ENCODE results near the gene MRPL38.
A peak's percentile ranks its signal among the peaks of the same experiment; 100 is the strongest.
"Not testable (repeated sequence)": the region's sequence is repeated elsewhere in the genome, so short reads cannot be mapped to it uniquely, and the experiment has no call there.

MRPL38 gene

DNA sequence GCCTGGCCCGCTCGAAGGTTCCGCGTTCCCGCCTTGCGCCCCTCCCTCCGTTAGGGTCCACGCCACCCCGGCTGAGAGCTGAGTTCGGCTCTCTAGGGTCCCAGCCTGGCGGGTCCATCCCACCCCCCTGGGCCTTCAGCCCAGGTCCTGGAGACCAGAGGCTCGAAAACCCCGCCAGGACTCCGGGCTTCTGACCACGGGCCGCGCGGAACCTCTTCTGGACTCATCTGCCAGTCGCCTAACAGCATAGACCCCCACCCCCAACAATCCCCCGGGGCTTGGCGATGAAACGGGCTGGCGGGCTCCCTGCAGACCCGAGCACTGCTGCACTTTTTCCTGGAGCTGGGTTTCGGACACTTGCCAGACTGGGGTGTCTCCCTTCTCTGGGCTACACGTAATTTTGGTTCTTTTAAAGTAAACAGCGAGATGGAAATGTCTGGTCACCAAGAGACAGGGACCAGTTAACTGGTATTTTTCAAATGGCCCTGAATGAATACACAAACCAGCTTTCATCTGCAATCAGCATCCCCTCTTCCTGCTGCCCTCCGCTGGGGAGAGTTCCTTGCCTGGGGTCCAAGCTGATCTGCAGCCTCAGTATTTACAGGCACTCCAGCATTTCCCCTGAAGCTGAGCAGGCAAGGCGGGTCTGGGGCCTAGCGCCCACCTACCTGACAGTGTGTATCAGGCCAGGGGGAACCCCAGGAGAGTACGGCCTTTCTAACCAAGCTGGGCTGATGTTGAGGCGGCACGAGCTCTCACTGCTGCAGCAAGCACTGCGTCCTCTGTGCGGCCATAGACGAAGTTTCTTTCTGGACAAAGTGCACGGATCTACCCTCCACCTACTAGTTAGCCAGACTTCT is 7.3 kb downstream of the MRPL38 start:
- DNase-seq (ENCODE audit: low spot score) (no peak), FAIRE-seq (no peak)

DNA sequence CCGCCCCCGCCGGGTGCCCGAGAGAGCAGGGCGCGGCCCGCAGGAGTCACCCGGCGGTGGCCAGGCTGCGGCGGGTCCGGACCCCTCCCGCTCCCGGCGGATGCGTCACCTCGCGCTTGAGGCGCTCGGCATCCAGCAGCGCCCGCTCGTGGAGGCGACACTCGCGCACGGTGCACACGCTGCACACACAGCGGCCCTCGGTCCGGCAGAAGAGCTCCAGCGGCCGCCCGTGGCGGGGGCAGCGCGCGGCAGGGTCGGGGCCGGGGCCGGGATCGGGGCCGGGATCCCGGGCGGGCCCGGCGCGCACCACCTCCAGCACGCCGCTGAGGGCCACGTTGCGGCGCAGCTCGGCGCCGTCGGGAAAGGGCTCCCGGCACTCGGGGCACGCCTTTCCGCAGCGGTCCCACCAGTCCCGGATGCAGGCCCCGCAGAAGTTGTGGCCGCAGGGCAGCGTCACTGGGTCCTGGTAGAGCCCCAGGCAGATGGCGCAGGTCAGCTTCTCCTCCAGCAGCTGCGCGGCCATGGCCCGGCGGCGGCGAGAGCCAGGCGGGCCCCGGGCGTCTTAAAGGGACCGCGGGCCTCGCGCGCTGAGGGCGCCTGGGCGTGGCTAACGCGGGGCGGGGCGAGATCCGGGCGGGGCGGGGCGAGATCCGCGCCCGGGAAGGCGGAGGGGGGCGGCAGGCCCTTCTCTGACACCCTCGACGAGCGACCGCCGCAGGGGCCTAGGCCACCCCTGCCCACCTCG is 8.1 kb downstream of the MRPL38 start, which contains the start of gene TRIM65:
Gene TRIM65, minus strand, starts transcription at position 537 of the 745 bp plus-strand sequence. Its CDS starts 14 bp downstream, at position 523.
- FAIRE-seq = no peak
- peak; percentile 66 for DNase-seq (ENCODE audit: low spot score)

DNA sequence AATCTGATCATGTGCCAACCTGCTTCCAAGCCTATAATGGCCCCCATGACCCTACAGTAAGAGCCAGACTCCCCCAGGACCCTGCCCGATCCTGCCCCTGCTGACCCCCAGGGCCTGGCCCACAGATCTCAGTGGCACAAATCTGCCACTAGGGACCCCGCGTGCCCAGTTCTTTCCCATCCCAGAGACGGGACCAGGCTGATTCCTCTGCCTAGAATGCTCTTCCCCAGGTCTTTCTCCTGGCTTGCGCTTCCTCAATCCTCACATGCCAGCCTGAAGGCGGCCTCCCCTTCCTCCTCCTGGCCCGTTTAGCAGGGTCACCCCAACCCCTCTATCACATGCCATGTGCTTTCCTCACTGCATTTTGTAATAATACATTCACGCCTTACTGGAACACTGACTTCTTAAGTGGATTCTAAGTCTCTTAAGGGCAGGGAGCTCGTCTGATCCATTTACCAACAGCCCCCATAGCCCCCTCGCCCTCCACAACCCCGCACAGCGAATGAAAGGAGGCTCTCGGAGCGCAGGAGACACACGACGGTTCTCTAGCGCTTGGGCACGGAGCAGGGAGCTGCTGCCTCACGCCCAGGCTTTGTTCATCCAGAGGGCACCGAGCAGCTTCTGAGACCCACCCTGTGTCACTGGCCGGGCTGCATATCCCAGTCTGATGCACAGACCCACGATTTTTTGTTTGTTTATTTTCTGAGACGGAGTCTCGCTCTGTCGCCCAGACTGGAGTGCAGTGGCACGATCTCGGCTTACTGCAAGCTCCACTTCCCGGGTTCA is 9.1 kb downstream of the MRPL38 start:
- DNase-seq (ENCODE audit: low spot score) (no peak), FAIRE-seq (no peak)

DNA sequence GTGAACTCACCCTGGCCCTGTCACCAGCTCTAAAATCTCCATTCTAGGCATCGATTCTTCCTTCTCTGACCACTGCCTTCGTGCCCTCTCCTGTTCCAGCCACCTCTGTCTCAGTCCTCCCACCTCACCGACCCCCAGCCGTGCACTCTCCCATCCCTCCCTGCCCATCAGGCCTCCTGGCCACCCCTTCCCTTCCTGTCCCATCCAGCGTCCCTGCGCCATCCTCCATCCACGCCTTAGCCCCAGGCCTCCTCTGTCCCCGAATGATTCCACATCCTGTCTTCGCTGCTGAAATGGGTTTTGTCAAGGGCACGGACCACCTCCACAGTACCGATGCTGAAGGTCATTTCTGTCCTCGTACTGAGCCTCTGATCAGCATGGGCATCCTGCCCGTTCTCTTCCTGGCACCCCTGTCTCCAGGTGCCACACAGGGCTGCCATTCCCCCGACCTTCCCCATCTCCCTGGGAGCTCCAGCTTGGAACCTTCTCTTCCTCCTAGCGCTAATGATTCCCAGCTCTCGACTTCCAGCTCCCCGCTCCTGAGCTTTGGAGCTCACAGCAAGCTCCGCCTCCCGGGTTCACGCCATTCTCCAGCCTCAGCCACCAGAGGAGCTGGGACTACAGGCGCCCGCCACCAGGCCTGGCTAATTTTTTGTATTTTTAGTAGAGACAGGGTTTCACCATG is 10.5 kb downstream of the MRPL38 start:
- DNase-seq (ENCODE audit: low spot score) (no peak), FAIRE-seq (no peak)

DNA sequence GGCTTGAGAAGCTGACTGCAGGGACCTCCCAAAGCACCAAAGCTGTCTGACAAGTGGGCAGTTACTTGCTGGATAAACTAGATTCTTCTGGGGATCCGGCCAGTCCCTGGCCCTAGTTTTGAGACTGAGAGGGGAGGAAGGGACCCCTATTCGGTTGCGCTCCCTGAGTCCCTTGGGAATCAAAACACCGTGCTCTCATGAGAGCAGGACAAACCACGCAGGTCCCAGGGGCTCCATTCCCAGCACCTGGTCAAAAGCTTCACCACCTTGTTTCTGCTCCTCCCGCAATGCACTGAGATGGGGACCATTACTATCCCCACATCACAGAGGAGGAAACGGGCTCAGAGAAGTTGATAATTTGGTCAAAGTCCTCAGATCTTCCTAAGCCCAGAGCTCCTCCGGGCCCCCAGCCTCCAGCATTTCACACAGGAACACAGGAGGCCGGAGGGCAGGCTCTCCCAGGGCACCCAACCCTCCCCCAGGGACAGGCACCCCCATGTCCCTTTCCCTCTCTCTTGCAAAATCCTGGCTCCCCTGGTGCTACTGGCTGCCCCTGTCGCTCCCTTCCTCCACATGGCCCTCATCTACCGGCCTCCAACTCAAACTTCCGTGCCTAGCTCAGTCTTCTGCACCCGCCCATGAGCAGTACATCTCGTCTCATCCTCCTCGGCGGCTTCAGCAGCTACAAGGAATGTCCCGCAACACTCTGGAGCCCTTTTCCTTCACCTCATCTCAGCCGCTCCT is 11.2 kb downstream of the MRPL38 start:
- no peak for DNase-seq (ENCODE audit: low spot score)
- no peak for FAIRE-seq

DNA sequence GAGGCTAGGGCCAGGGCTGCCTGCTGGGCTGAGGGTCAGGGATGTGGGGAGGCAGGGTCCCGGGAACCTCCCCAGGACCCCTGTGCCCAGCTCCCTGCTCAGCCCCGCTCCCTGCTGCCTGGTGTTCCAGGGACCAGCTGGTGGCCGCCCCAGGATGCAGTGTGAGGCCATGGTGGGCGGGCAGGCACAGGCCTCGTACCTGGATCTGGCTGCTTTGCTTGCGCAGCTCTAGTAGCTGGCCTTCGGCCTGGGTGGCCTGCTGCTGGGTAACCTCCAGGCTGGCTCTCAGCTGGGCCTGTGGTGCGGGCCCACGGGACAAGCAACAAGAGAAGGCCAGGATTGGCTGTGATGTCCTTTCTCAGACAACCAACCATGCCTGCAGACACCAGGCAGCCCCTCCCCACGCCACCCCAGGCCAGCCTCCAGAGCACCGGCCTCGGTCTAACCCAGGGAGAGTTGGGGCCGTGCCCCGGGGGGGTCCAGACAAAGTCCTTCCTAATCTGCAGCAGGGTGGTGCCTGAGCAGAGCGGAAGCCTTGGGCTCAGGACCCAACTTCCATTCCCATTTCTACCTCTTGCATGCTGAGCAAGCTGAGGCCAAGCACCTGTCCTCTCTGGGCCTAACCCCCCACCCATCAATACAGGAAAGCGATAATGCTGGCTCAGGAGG is 12.0 kb downstream of the MRPL38 start:
- DNase-seq (ENCODE audit: low spot score) (no peak), FAIRE-seq (no peak)

DNA sequence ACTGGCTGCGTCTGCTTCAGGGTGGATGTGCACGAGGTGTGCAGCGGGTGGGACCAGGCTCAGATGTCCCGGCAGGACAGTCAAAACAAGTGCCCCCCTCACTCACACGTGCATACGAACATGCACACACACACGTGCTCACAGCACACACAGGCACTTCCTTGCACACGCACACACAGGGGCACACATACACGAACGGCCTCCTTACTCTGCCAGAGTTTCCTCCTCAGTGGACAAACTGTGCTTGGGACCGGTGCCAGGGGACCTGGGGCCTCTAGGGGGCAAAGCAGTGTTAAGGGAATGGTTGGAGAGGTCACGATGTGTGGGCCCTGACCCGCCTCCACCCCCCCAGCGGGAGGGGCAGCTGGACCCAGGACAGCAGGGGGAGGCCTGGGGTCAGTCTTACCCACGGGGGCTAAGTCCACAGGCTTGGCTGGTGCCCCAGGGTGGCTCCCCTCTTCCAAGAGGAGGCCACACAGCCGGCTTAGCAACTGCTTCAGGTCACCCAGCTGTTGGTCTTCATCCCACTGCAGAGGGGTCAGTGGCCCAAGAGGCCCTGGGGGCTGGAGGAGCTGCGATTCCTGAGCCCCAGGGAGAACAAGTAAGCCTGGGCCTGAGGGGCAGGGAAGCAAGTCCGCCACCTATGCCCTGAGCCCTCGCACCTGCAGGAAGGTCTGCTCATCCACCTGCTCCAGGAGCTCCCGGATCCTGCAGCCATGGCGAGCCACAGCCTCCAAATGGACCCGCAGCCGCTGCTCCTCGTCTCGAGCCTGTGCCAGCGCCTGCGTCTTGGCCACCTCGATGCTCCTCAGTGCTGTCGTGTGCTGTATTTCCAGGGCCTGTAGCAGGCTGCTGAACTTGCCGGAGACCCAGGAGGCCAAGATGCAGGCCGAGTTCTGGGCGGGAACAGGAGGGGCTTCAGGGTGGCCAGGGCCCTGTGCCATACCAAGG is 12.8 kb downstream of the MRPL38 start:
- no peak for DNase-seq (ENCODE audit: low spot score)
- FAIRE-seq = no peak

DNA sequence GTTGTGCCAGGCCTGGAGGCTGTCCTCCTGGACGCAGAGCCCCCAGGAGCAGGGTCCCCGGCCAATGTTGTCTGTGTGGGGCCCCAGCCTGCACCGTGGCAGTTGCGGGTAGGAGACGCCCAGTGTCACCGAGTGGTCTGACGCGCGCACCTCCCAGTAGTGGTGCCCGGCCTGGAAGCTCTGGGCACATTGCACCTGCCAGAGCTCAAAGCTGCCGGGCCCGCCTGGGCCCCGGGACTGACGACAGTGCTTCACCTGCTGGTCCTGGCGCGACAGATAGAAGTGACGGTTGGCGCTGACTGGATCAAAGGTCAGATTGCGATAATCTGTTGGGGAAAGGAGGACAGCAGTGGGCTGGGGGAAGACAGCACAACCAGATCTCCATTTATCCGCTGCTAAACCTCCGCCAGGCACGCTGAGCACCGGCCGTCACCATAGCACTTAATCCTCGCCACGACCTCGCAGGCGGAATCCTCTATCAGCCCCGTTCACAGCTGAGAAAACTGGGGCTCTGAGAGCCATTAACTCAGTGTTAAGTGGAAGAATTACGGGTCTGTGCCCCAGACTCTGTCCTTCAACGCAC is 13.6 kb downstream of the MRPL38 start:
- no peak for DNase-seq (ENCODE audit: low spot score)
- FAIRE-seq = no peak

DNA sequence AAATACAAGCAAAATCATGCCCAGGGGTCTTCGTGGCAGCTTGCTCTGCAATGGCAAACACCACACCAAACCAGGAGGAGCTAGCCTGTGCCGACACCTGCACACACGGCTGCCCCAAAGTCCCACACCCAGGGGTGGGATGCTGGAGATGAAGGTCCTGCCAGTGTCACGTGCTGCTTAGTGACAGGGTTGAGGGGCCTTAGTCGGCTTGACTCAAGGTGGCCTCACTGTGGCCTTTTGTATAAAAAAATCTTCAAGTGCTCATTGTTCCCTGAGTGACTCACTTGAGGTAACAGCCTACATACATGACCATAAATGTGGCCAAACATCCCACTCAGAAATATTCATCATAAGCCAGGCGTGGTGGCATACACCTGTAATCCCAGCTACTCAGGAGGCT is 15.2 kb downstream of the MRPL38 start:
- FAIRE-seq (no peak), DNase-seq (ENCODE audit: low spot score) (no peak)

DNA sequence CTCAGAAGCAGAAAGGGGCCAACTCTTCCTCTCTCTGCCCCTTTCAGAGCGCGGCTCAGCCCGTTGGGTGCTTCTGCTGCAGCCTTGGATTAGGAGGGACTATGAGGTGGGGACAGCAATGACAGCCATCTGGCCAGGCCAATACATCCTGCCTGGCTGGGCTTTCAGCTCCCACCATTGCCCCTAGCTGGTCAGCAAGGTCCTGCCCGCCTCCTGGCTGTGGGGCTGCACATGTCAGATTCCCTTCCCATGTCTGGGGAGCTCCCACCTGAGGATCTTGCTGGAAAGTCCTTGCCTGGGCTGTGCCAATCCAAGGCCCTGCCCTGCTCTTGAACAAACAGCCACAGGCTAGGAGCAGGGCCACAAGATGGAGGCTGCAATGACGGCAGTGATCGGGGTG is 16.2 kb downstream of the MRPL38 start:
- no peak for FAIRE-seq
- no peak for DNase-seq (ENCODE audit: low spot score)

DNA sequence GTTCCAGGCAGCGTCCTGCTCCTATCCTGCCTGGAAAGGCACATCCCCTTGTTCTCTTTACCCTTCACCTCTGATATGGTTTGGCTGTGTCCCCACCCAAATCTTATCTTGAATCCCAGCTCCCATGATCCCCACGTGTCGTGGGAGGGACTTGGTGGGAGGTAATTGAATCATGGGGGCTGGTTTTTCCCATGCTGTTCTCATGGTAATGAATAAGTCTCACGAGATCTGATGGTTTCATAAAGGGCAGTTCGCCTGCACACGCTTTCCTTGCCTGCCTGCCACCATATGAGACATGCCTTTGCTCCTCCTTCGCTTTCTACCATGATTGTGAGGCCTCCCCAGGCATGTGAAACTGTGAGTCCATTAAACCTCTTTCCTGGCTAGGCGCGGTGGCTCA is 18.8 kb downstream of the MRPL38 start:
- not testable (repeated sequence) for DNase-seq (ENCODE audit: low spot score); FAIRE-seq

DNA sequence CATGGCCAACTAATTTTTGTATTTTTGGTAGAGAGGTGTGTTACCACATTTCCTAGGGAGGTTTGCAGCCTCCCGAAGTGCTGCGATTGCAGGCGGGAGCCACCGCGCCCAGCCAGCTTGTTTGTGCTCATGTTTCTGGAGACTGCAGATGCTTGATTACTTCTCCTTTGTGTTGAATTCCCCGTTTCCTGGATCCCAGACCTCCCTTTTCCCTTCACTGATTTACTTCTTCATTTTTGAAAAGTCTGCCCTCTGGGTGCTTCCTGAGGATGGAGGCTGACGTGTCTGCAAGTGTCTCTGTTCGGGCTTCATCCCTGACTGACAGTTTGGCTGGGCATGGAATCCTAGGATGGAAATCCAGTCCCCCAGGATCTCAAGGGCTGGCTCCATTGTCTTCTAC is 19.3 kb downstream of the MRPL38 start:
- FAIRE-seq = no peak
- DNase-seq (ENCODE audit: low spot score) = no peak

DNA sequence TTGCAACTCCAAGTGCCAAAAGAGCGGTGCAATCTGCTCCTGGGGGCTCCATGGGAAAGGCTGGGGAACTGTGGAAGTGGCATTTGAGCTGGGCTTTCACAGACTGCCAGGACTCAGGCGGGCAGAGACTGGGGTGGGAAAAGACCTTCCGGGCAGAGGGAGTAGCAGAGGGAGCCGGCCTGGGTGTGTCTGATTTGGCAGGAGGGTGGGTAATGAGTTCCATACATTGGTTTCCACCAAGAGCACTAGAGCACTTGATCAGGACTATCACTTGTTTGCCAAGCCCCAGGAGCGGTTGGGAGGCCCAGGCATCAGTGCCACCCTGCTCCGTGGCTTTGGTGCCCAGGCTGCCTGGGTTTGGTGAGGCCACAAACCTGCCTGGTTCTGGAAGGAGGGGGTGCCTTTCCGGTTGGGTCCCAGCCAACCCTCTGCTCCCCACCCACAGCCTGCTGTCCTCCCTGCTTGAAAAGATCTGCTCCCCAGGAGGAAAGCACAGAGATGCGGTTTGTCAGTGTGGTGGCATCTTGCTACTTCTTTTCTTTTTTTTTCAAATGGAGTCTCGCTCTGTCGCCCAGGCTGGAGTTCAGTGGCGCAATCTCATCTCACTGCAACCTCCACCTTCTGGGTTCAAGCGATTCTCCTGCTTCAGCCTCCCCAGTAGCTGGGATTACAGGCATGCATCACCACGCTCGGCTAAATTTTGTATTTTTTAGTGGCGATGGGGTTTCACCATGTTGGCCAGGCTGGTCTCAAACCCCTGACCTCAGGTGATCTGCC is 22.8 kb downstream of the MRPL38 start:
- FAIRE-seq (no peak), DNase-seq (ENCODE audit: low spot score) (no peak)

DNA sequence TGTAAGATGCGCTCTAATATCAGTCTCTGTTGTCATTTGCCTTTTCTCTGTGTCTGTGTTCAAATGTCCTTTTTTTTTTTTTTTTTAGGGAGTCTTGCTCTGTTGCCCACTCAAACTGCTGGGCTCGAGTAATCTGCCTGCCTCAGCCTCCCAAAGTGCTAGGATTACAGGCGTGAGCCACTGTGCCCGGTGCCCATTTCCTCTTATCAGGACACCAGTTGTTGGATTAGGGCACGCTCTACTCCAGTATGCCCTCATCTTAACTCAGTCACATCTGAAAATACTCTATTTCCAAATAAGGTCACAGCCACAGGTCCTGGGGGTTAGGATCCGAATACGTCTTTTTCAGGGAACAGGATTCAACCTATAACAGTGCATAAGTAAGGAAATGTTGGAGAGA is 24.4 kb downstream of the MRPL38 start:
- DNase-seq (ENCODE audit: low spot score) (no peak), FAIRE-seq (no peak)

DNA sequence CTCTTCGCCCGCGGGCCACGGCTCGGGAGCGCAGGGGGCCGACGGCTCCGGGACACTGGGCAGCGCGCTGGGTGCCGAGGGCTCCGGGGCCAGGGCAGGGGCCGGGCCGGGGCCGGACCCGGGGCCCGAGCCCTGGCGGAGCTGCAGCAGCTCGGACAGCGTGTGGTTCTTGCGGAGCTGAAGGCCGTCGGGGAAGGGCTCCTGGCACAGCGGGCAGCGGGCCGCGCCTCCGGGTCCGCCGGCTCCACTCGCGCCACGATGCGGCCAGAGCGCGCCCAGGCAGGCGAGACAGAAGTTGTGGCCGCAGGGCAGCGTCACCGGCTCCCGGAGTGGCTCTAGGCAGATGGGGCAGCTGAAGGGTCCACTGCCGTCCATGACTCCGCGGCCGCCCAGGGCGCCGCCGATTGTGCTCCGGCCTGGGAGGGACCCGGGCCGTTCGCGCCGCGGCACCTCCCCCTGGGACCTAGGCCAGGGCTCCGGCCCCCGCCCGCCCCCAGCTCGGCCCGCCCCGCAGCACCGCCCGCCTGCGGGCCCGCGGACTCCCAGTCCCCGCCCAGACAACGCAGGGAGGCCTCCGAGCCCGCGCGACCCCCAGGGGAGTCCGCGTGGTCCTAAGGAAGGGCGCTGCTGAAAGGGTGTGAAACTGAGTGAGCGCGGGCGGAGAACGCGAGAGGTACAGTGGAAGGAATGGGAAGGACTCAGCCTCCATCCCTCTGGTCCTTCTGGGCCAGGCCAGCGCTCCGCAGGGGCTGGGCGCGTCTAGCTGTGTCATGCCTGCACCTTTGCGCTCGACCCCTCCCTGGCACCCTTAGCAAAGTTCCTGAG is 26.3 kb downstream of the MRPL38 start, which contains the start of gene TRIM47:
Gene TRIM47, minus strand, starts transcription at position 408 of the 825 bp plus-strand sequence. Its CDS starts 33 bp downstream, at position 375.
- DNase-seq (ENCODE audit: low spot score) = peak; percentile 25
- no peak for FAIRE-seq

DNA sequence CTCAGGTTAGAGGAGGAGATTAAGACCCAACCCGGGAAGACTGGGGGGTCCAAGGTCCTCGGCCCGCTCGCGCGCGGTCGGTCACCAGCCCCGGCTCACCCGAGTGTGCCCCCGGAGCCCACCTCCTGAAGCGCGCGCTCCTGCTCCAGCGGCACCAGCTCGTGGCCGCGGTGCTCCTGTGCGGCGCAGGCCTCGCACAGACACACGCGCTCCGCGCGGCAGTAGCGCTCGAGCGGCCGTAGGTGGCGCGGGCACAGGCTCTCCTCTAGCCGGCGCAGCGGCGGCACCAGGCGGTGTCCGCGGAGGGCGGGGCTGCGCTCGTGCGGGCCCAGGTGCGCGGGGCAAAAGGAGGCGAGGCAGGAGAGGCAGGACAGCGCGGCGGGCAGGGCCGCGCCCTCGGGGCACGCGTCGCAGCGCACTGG is 26.9 kb downstream of the MRPL38 start:
- FAIRE-seq = no peak
- DNase-seq (ENCODE audit: low spot score) = peak; percentile 52
